Measurements from ENCODE around the gene PLXNA4.

GRCh38 chr7:132073920-132074589 is 502.2 kb downstream of the PLXNA4 start:
- no peak for TF ChIP-seq CTCF (conservative IDR thresholded peaks at IDR 0.05; ENCODE audit: low read depth in 2 of 2)
- TF ChIP-seq POLR2AphosphoS5 (IDR thresholded peaks at IDR 0.05; ENCODE audit: low read depth) = no peak
- TF ChIP-seq EZH2 (IDR thresholded peaks at IDR 0.05; ENCODE audit: low read depth, unreplicated experiment) = no peak
- no peak for TF ChIP-seq JUNB (IDR thresholded peaks at IDR 0.05; ENCODE audit: unreplicated experiment)
- TF ChIP-seq REST (IDR thresholded peaks at IDR 0.05; ENCODE audit: unreplicated experiment) = no peak
- no peak for TF ChIP-seq CREB1 (CRISPR knock-in tag; IDR thresholded peaks at IDR 0.05; ENCODE audit: low read depth)
- TF ChIP-seq ETS1 (IDR thresholded peaks at IDR 0.05) = no peak
- no peak for TF ChIP-seq EZH2phosphoT487 (IDR thresholded peaks at IDR 0.05; ENCODE audit: unreplicated experiment)
- no peak for TF ChIP-seq ZNF114 (CRISPR knock-in tag; IDR thresholded peaks at IDR 0.05)
- no peak for TF ChIP-seq ZNF462 (CRISPR knock-in tag; IDR thresholded peaks at IDR 0.05)
- TF ChIP-seq NANOG (IDR thresholded peaks at IDR 0.05; ENCODE audit: borderline replicate concordance) = no peak
- no peak for TF ChIP-seq ZNF331 (CRISPR knock-in tag; IDR thresholded peaks at IDR 0.05; ENCODE audit: low read depth)

Measured in GM23338 (cell line).